CD1c-positive myeloid dendritic cell (primary cell): ENCODE data around the gene ERBB4.
"Not testable (repeated sequence)": the region's sequence is repeated elsewhere in the genome, so short reads cannot be mapped to it uniquely, and the experiment has no call there.

Experiments
- DNase-seq: peaks from one replicate; pipeline ENCODE4 v3.0.0-alpha.2; 2016; ENCODE audit errors: extremely low spot score

ERBB4 gene

GRCh38 chr2:212528106-212528856 is 10.3 kb downstream of the ERBB4 start:
- no peak for DNase-seq

DNA sequence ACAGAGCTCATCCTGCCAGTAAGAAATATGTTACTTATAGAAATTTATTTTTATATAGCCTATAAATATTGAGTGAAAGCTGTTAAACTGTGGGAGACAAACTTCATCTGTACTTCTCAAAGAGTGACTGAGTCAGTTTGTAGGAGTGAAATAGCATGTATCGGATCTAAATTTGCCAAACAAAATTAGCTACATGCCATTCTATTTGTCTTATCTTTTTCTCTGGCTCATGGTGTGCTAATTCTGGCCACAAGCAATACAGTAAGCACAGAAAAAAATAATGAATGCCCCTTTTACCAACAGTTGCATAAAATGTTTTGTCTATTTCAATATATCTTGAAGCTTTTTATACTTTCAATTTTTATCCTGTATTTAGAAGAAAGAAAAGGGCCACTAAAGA is 12.5 kb downstream of the ERBB4 start:
- no peak for DNase-seq

DNA sequence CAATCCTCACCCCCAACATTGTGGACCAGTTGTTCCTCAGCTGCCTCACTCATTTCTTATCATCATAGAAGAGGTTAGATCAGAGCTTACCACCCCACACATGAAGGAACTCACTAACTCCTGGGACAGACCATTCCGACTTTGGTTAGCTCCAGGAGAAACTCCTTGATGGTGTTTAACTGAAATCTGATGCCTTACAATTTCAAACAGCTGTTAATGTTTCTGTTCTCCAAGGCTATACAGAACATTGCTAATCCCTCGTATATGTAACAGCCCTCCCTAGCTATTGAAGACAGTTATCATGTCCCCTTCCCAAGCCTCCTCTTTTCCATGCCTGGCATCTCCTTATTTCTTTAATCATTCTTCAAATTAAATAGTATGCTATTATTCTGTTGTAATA is 14.8 kb downstream of the ERBB4 start:
- DNase-seq: no peak

GRCh38 chr2:212520340-212520739 is 18.3 kb downstream of the ERBB4 start:
- DNase-seq: no peak

DNA sequence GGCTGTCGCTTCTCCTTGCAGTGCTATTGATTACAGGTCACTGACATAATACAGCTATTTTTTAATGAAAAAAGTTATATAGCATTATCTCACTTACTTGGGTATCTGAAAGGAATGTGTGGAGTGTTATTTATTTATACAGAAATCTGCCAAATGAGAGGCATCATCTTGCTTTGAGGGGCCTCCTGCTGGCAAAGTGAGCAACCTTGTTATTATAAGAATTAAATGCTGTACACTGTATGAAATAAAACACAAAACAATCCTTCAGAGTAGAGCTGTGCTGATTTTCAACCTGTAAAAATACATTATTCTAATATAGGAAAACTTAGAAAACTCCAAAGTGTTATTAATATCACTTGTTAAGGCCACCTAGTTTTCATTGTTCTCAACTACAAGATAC is 20.9 kb downstream of the ERBB4 start:
- no peak for DNase-seq

DNA sequence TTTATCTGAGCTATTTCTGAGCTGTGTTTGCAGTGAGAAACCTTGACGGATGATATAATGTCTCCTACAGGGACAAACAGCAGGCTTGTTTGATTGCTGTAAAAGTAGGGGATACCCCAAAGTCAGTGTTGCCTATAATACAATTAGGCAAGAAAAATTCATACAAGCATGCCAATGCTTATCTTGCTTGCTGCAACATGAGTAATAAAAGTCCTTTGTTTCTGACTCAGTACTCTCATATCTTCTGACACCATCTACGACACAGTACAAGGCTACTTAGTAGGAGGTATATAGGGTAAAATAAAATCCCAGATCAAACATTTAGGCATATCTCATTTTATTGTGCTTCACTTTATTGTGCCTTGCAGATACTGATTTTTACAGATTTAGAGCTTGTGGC is 33.0 kb downstream of the ERBB4 start:
- DNase-seq: no peak

- no peak for DNase-seq
Measured at GRCh38 chr2:212495046-212495445, 43.6 kb downstream of the ERBB4 start.

- no peak for DNase-seq
Measured at GRCh38 chr2:212494418-212495020, 44.1 kb downstream of the ERBB4 start.

DNA sequence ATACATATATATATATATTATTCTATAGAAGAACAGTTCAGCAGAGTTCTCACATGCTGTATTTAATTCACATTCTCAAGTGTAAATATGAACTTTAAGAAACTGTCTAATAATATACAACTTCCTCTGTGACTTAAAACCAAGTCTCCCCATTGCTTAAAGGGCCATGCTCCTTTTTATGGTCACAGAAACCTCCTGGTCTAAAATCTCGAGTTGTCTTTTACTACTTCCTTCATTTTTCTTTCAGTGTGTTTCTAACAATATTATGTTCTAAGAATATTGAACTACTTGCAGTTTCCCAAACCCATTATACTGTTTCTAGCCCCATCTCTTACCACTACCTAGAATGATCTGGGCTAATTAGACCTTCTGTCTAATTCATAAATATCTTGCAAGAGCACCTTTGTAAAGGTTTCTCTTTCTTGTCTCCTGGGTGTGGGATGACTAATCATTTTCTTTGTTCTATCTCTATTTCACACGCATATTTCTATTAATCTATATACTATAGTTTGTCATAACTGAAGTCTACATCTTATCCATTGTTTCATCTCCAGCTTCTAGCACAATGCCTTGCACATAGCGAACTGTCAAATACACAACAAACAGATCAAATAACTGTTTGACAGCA is 48.8 kb downstream of the ERBB4 start:
- DNase-seq: no peak

DNA sequence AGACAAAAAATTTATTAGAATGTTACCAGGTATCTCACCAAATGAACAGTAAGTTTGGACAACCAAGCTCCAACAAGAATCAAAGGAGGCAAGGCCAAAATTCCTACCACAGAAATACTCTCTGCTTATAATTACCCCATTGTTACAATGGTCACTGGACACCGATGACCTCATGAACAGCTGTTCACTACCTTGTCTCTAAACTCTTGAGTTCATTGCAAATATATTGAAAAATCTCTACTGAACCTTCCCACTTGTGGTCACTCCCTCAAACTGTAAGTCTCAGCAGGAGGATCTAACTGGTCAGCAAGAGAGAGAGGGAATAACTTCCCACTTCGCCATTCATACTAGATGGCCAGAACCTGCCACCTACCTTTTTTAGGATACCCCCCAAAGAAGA is 50.0 kb downstream of the ERBB4 start:
- no peak for DNase-seq

- no peak for DNase-seq
Measured at GRCh38 chr2:212484563-212485080, 54.0 kb downstream of the ERBB4 start.

DNA sequence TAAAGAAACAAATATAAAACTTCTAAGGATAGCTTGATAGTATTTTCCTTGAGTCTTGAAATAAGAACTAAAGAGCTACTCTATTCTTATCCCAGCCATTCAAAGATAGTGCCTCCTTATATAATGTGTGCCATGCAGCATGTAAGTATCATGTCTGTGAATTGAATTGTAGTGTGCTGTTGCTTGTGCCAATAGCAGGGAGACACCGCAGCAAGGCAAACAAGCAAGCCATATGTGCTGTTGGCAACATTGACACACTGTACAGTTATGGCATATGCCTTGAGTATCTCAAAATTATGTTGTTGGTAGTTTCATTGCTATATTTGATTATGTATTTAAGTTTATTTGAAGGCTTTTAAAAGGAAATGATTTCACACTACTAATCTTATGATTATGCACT is 58.2 kb downstream of the ERBB4 start:
- DNase-seq: no peak

DNA sequence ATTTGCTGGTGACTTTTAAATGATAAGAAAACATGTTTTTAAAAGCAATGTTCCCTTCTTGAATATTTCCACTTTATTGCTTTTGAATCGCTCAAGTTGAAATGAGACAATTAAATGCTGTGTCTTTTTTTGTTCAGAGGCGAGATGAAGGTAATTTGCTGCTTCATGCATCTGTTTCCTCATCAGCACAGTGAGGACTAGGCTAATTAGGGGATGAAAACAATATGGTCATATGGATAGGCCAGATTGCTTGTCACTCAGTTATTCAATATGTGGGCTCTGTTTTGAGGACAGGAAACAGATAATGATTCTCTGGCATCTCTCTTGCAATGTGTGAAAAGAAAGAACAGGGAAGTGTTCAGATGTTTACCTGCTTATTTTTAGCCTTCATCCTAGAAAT is 61.0 kb downstream of the ERBB4 start:
- no peak for DNase-seq

DNA sequence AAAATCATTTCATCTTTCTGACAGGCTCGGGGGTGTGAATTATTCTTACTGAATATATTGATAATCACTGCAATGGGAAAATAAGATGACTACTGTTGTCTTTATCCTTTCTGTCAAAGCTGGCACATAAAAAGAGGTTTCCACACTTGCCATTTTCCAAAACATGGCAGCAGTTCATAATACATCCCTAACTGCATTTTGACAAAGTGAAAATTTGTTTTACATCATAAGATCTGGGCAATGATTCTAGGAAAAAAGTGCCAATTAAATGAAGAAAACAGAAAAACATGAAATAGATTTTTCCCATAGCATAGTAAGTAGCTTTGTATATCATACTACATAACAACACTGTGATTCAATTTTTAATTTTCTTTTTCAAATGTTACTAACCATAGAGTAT is 65.4 kb downstream of the ERBB4 start:
- no peak for DNase-seq

DNA sequence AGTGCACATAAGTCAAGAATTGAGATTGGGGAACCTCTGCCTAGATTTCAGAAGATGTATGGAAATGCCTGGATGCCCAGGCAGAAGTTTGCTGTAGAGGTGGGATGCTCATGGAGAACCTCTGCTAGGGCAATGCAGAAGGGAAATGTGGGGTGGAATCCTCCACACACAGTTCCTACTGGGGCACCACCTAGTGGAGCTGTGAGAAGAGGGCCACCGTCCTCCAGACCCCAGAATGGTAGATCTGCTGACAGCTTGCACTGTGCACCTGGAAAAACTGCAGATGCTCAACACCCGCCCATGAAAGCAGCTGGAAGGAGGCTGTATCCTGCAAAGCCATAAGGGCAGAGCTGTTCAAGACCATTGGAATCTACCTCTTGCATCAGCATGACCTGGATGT is 71.1 kb downstream of the ERBB4 start:
- DNase-seq: not testable (repeated sequence)

GRCh38 chr2:212465456-212465855 is 73.1 kb downstream of the ERBB4 start:
- no peak for DNase-seq

DNA sequence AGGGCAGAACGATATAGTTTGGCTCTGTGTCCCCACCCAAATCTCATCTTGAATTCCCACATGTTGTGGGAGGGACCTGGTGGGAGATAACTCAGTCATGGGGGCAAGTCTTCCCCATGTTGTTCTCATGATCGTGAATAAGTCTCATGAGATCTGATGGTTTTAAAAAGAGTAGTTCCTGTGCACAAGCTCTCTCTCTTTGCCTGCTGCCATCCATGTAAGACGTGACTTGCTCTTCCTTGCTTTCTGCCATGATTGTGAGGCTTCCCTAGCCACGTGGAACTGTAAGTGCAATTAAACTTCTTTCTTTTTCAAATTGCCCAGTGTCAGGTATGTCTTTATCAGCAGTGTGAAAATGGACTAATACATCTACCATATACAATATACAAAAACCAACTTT is 76.9 kb downstream of the ERBB4 start:
- DNase-seq: not testable (repeated sequence)

GRCh38 chr2:212454149-212454548 is 84.5 kb downstream of the ERBB4 start:
- DNase-seq: no peak

- no peak for DNase-seq
Measured at GRCh38 chr2:212451786-212452231, 86.8 kb downstream of the ERBB4 start.

GRCh38 chr2:212448698-212449097 is 89.9 kb downstream of the ERBB4 start:
- DNase-seq: no peak

DNA sequence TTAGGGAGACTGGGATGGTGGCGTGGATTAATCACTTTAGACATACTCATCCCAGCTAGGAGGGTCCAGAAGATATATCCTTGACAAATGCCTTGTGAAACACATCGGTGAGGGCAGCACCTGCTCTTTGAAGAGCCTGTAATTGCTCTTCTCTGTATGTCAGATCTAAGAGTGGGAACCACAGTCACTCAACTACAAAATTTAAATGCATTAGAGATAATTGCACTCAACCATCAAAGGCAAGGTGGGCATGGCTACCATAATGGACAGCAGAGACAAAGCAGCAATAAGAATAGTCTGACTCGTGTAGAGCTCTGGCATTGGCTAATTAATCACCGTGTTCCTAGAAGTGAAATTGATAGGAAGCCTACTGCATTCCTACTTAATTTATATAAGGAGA is 96.8 kb downstream of the ERBB4 start:
- no peak for DNase-seq

GRCh38 chr2:212441141-212441540 is 97.5 kb downstream of the ERBB4 start:
- DNase-seq: no peak
